GM12878 (cell line): Measurements from ENCODE around the gene SPTAN1.

Experiments used
- ATF3 ChIP-seq: IDR thresholded peaks from 2 replicates; pipeline ENCODE4 v1.6.1; 2011; ENCODE audit warnings: low read depth, mild to moderate bottlenecking, low read length, moderate library complexity, borderline replicate concordance; ENCODE audit errors: extremely low read depth
- CTCF ChIP-seq, 3 experiments: IDR thresholded peaks in 2 of 3; conservative IDR thresholded peaks in 1 of 3; 2 replicates each; pipeline ENCODE4 v1.5.1; 2011; ENCODE audit warnings: low read depth in 3 of 3, low read length in 3 of 3, mild to moderate bottlenecking in 3 of 3, control low read depth in 2 of 3, moderate library complexity in 2 of 3, inconsistent platforms in 1 of 3, mixed read lengths in 1 of 3; ENCODE audit not compliant: control insufficient read depth in 2 of 3, insufficient read depth in 1 of 3; ENCODE audit errors: extremely low read depth in 1 of 3
- MEF2A ChIP-seq: IDR thresholded peaks from 2 replicates; pipeline ENCODE4 v1.6.1; 2011; ENCODE audit warnings: low read depth, mild to moderate bottlenecking, low read length, moderate library complexity; ENCODE audit not compliant: insufficient read depth
- RBBP5 ChIP-seq: fragments of 200-600 bp; sonication (generic); conservative IDR thresholded peaks from 2 replicates; pipeline ENCODE4 v1.6.1; 2016
- ZBTB4 ChIP-seq: fragments of 450-650 bp; formaldehyde crosslinking; IDR thresholded peaks from 2 replicates; pipeline ENCODE4 v1.4.0; 2022; ENCODE audit warnings: mild to moderate bottlenecking, moderate library complexity

GRCh38 chr9:128568470-128569078, 16.2 kb downstream of the SPTAN1 start:
- TF ChIP-seq MEF2A (no peak), ATF3 (no peak), CTCF (IDR thresholded peaks at IDR 0.05 in 2 of 3, conservative IDR thresholded peaks at IDR 0.05 in 1 of 3; ENCODE audit: control insufficient read depth in 2 of 3, extremely low read depth in 1 of 3, insufficient read depth in 1 of 3, low read depth in 3 of 3, low read length in 3 of 3) (no peak), ZBTB4 (CRISPR knock-in tag) (no peak), RBBP5 (no peak)
